ENCODE measurements around the gene PRF1.

Gene PRF1

DNA sequence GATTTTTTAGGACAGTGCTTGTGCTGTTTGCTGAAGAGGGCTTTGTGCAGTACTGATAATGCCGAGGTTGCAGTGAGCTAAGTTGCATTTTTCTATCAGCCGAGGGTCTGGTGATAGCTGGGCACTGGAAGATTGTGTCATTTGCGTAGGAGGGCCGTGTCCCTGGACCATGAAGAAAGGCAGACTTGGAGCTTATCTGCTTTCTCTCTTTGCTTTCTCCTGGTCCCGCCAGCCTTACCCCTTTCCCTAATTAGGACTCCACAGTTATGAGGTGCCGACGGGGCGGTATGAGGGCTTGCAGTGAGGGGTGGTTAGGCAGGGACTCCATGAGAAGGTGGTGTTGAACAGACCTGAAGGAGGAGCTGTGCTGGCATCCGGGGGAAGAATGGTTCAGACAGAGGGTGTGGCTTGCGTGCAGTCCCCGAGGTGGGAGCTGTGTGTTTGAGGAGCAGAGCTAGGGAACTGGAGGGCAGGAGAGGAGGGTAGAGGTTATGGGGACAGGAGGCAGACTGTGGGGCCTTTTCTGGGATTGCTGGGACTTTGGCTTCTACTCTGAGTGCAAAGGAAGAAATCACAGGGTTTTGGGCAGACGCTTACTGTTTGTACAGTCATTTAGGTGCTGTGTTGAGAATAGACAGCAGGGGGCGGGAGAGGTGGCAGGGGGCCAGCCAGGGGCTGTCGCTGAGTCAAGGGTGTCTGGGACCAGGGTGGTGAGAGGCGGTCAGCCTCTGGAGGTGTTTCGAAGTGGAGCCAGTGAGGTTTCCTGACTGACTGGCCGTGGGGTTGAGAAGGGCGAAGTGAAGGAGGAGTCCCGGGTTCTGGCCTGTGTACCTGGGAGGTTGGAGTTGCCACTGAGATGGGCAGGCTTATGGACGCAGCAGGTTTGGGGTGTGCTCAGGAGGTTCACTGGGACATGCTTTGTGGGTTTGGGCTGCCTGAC lies 43.4 kb downstream of the PRF1 start:
- no peak for FAIRE-seq

DNA sequence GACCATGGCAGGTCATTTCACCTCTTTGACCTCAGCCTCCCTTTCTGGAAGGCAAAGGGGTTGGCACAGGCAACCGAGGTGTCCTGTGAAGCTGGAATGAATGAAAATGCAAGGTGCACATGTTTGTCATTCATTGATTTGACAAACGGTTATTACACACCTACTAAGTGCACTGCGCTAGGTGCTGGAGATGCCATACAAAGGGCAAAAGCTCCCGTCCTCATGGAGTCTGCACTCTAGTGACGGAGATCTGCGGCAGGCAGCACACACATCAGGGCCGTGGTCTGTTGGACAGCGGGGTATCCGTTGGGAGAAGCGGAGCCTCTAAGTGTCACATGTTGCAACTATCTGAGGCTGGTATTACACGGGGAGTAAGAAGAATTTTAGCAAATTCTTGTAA lies 44.2 kb downstream of the PRF1 start:
- DNase-seq (ENCODE audit: insufficient read length, low spot score): no peak
- TF ChIP-seq POLR2A (IDR thresholded peaks at IDR 0.05; ENCODE audit: low read depth, low read length): no peak
- no peak for FAIRE-seq

More for the DNA sequence above, 43.4 kb downstream of the PRF1 start:
- DNase-seq (ENCODE audit: insufficient read length, low spot score): peak; percentile 84
- TF ChIP-seq POLR2A (IDR thresholded peaks at IDR 0.05; ENCODE audit: low read depth, low read length): no peak

DNA sequence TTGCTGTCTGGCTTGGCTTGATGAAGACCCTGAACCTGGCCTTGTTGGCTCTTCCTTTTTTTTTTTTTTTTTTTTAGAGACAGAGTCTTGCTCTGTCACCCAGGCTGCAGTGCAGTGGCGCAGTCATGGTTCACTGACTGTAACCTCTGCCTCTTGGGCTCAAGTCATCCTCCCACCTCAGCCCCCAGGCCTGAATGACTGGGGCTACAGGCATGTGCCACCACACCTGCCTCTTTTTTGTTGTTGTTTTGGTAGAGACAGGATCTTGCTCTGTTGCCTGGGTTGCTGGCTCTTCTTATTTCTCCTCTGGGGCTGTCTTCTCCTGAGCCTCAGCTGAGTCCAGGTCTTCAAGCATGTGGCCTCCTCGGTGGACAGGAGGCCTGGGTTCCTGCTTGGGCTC lies 44.7 kb downstream of the PRF1 start:
- DNase-seq (ENCODE audit: insufficient read length, low spot score) (no peak), FAIRE-seq (no peak)
- no peak for TF ChIP-seq POLR2A (IDR thresholded peaks at IDR 0.05; ENCODE audit: low read depth, low read length)

- DNase-seq (ENCODE audit: insufficient read length, low spot score) (no peak), FAIRE-seq (no peak)
- TF ChIP-seq POLR2A (IDR thresholded peaks at IDR 0.05; ENCODE audit: low read depth, low read length): no peak
Measured at GRCh38 chr10:70557086-70557845, 45.3 kb downstream of the PRF1 start.

- FAIRE-seq: no peak
Measured at GRCh38 chr10:70555371-70555770, 47.2 kb downstream of the PRF1 start.

GRCh38 chr10:70552586-70552985 lies 50.0 kb downstream of the PRF1 start:
- no peak for TF ChIP-seq POLR2A (IDR thresholded peaks at IDR 0.05; ENCODE audit: low read depth, low read length)
- no peak for FAIRE-seq
- no peak for DNase-seq (ENCODE audit: insufficient read length, low spot score)

More at GRCh38 chr10:70555371-70555770, 47.2 kb downstream of the PRF1 start:
- no peak for DNase-seq (ENCODE audit: insufficient read length, low spot score)
- no peak for TF ChIP-seq POLR2A (IDR thresholded peaks at IDR 0.05; ENCODE audit: low read depth, low read length)

DNA sequence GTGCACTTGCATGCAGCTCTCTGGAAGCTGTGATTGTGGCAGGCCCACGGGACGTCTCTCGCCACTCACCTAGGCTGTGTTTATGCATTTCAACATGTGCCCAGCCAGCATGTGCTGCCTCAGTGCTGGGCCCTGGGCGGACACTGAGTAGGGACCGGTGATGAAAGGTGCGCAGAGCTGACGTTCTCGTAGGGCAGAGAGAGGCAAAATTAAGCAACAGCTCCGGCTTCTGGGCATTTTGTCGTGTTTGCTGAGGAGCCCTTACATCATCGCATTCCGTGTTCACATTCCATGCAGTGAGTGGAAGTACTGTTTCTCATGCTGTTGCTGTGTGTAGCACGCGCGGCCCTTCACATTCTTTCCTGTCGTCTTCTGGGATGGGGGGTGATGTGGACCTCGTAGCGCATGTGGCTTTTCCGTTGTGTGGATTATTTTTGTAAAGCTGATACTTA lies 50.5 kb downstream of the PRF1 start:
- TF ChIP-seq POLR2A (IDR thresholded peaks at IDR 0.05; ENCODE audit: low read depth, low read length): no peak
- DNase-seq (ENCODE audit: insufficient read length, low spot score) (no peak), FAIRE-seq (no peak)

DNA sequence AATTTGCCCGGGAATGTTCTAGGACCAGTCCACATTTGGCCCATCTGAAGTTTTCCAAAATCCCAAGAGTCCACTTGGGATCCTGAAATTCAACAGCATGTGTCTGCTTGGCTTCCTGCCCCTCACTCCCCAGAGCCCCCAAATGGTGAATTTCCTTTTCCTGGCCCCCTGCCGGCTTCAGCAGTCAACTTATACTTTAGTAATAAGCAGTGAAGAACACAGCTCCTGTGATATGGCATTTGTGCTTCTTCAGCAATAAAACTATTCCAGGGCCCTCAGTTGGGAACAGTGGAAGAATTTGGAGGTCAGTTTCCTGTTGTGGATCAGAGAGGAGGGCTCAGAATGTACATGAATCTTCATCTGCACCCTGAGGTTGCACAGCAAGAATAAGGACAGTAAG lies 51.1 kb downstream of the PRF1 start:
- TF ChIP-seq POLR2A (IDR thresholded peaks at IDR 0.05; ENCODE audit: low read depth, low read length): no peak
- no peak for FAIRE-seq
- DNase-seq (ENCODE audit: insufficient read length, low spot score): no peak

- DNase-seq (ENCODE audit: insufficient read length, low spot score) (no peak), FAIRE-seq (no peak)
- TF ChIP-seq POLR2A (IDR thresholded peaks at IDR 0.05; ENCODE audit: low read depth, low read length): no peak
Measured at GRCh38 chr10:70550459-70550858, 52.1 kb downstream of the PRF1 start.

GRCh38 chr10:70549962-70550458 lies 52.5 kb downstream of the PRF1 start:
- peak; percentile 89 for DNase-seq (ENCODE audit: insufficient read length, low spot score)
- no peak for FAIRE-seq
- no peak for TF ChIP-seq POLR2A (IDR thresholded peaks at IDR 0.05; ENCODE audit: low read depth, low read length)

- FAIRE-seq (no peak), DNase-seq (ENCODE audit: insufficient read length, low spot score) (no peak)
- TF ChIP-seq POLR2A (IDR thresholded peaks at IDR 0.05; ENCODE audit: low read depth, low read length): no peak
Measured at GRCh38 chr10:70549351-70549961, 53.1 kb downstream of the PRF1 start.

All from H54 (cell line).